ENCODE results near the gene CLINT1. TPM values are rescaled to one million over a fixed set of nuclear protein-coding genes. Genes with fewer than 3 reads are reported as not detected.
"Not testable (repeated sequence)": the region's sequence is repeated elsewhere in the genome, so short reads cannot be mapped to it uniquely, and the experiment has no call there.

CLINT1 gene
- total RNA-seq, 1 experiment from 2014 or later, result 35.6 TPM

DNA sequence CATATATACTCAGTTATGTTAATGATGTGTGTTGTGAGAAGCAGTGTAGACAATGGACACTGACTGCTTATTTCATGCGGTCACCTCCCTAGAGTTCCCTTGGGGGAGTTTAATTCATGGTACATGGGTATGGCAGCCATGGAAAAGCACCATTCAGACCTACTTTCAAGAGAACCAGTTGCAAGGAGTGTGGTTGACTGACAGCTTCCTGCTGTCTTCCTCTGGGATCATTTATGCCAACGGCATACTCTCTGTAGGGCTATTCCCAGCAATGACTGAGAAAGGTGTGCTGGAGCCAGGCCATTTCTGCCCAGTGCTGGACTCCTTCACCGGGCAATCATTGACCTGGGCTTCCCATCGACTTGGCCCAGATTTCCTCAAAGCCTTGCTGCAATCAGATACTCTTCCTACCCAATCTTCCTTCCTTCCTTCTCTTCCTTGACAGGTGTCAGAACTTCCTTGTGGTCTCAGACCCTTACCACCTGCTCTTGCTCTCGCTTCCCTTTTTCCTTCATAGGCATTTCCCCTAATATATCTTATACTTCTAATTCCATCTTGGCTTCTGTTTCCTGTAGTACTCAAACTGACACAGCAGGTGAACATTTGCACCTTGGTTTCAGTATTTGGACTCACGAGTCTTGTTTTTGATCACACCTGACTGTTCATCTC is 3.4 kb upstream of the CLINT1 start:
- DNase-seq (ENCODE audit: low read depth), result no peak

DNA sequence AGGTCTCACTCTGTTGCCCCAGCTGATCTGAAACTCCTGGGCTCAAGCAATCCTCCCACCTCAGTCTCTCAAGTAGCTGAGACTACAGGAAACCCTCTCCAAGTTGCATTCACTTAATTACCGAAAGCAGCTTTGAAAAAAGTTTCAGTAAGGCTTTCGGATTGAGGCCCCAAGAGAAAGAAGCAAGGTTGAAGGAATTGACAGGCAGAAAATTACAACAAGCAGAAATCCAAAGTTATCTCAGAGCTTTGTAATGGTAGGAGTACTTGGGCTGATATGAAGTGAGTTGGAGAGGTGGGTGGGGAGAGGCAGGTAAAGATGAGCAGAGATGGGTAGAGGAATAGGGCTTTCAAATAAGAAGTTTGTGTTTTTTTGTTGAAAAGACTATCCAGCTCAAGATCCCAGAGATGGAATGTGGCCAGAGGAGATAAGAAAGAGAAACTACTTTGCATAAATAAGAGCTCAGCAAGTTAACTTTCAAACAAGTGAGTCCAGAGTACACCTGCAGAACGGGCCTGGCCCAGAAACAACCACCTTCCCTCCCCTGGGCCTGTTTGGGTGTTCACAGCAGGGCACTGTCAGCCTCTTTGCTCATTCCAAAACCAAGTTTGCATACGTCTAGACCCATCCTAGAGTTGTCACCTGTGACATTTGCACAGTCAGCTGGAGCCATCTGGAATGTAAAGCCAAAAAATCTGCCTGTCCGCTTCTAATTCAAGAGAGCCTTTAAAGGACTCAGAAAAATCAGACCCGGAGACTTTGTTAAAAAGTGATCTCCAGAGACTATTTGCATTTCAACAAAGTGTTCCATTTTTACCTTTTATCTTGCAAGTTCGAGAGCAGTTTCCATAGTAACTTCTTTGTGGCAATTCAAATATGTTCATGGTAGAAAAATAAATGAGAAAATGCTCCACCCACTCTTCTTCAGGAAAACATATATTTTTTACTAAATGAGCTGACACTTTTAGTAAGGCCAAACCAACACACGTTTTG is 2.2 kb upstream of the CLINT1 start:
- no peak for DNase-seq (ENCODE audit: low read depth)

DNA sequence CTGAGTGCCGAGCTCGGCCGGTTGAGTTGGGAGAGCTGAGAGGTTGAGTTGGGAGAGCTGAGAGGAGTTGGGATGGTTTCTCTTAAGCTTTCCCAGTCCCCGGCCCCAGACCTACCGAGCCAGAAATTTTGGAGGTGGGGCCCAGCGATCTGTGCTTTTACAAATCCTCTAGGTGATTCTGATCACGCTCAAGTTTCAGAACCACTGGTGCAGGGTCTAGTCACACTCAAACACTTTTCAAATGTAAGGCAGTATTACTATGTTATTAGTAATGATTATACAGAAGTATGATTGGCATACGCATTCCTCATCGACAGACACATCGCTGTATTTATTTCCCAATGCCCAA is 256 bp upstream of the CLINT1 start:
- no peak for DNase-seq (ENCODE audit: low read depth)

DNA sequence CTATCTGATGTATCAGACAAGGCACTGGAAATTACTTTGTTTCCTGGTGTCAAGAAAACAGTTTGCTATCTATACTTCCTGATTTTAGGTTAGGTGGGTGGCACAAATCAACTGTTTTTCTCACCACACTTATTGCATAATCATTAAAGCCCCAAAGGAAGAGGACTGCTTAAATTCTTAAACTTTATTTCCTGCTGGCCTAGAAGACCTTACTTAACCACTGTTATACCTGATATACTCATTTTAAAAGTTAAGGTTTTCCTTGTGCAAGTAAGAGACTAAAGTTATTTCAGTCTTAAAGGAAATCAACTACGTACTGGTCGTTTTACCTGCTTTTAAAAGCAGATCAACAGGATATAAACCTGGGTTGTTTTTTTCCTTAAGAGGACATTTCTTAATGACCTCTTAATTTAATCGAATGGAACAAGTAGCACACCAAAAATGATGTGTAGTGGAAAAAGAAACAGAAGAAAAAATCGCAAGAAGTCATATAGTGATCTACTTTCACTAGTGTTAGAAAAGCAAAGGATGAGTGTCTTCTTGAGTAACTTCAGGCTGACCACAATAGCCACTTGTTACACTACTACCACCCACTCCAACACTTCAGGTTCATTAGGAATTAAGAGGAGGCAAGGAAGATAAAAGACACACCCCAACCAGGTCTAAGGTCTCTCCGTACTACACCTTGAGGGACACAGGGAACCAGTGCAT is 974 bp downstream of the CLINT1 start:
- peak; percentile 31 for DNase-seq (ENCODE audit: low read depth)

DNA sequence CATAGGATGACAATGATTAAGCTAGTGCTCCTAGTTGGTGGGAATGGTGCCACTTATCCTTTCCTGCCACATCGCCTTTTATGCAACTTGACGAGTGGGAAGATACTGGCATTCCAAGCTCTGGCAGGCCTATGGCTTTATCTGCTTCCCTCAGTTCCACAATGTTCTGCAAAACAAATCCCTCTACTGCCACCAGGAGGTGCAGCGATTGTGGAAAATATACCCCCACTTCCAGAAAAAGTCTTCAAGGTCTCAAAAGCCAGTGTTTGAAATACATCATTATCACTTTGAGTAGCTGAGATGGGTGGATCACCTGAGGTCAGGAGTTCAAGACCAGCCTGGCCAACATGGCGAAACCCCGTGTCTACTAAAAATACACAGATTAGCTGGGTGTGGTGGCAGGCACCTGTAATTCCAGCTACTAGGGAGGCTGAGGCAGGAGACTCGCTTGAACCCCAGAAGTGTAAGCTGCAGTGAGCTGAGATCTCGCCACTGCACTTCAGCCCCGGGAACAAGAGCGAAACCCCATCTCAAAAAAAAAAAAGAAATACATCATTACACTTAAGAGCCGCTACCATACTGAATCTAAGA is 3.4 kb downstream of the CLINT1 start:
- peak; percentile 62 for DNase-seq (ENCODE audit: low read depth)

DNA sequence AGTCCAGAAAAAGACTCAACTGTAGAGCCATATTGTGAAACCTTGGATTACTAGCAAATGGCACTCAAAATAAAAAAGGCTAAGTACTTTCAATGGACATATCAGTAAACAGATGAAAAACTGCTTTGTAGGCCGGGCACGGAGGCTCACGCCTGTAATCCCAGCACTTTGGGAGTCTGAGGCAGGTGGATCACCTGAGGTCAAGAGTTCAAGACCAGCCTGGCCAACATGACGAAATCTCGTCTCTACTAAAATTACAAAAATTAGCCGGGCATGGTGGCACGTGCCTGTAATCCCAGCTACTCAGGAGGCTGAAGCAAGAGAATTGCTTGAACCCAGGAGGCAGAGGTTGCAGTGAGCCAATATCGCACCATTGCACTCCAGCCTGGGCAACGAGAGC is 5.6 kb downstream of the CLINT1 start:
- DNase-seq (ENCODE audit: low read depth), result not testable (repeated sequence)

DNA sequence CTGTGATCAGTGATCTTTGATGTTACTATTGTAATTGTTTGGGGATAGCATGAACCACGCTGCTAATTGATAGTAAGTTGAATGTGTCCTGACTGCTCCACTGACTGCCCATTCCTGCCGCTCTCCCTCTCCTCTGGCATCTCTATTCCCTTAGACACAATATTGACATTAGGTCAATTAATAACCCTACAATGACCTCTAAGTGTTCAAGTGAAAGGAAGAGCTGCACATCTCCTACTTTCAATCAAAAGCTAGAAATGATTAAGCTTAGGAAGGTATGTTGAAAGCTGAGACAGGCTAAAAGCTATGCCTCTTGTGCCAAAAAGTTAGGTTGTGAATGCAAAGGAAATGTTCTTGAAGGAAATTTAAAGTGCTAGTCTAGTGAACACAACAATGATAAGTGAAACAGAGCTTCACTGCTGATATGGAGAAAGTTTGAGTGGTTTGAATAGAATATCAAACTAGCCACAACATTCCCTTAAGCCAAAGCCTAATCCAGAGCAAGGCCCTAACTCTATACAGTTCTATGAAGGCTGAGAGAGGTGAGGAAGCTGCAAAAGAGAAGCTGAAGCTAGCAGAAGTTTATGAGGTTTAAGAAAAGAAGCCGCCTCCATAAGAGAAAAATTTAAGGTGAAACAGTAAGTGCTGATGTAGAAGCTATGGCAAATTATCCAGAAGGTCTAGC is 12.9 kb downstream of the CLINT1 start:
- DNase-seq (ENCODE audit: low read depth), result no peak

DNA sequence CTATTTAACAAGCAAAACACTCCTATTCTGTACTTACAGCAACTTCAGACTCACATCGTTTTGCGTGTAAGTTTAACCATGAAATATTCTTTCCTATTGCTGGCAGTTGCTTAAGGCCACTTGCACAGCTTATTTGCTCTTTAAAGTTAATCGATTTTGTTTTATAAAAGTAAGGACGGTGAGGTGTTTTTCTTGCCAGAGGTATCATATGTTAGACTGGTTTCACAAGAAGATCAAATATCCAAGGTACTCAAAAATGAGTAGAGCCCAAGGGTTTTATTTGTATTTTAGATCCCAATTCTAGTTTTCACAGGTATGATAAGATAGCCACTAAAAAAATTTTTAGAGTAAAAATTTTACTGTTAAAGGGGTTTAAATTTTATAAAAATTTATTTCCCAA is 16.2 kb downstream of the CLINT1 start:
- DNase-seq (ENCODE audit: low read depth), result no peak

DNA sequence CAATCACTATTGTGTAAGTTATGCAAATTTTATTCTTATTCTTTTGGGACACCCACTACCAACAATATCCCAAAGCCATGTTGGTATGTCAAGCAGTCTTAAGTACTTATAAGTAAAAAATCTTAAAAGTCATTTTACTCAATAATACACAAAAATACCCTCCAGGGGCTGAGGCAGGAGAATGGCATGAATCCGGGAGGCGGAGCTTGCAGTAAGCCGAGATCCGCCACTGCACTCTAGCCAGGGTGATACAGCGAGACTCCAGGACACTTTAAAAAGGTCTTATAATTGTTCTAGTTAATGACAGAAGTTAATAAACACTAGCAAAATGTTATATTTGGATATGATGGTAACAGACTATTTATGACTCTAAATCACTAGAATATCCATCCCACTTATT is 16.8 kb downstream of the CLINT1 start:
- no peak for DNase-seq (ENCODE audit: low read depth)

DNA sequence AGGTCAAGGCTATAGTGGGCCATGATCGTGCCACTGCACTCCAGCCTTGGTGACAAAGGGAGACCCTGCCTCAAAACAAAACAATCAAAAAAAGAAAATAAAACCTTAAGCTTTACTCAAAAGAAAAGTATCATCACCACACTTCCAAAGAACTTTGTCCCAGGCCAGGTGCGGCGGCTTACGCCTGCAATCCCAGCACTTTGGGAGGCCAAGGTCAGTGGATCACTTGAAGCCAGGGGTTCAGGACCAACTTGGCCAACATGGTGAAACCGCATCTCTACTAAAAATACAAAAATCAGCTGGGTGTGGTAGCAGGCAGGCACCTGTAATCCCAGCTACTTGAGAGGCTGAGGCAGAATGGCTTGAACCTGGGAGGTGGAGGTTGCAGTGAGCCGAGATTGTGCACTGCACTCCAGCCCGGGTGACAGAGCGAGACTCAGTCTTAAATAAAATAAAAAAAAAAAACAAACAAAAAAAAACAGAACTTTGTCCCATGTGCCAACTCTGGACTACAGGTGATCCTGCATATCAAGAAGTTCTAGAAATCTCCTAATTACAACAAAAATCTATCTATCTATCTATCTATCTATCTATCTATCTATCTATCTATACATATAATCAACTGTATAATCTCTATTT is 19.7 kb downstream of the CLINT1 start:
- no peak for DNase-seq (ENCODE audit: low read depth)

DNA sequence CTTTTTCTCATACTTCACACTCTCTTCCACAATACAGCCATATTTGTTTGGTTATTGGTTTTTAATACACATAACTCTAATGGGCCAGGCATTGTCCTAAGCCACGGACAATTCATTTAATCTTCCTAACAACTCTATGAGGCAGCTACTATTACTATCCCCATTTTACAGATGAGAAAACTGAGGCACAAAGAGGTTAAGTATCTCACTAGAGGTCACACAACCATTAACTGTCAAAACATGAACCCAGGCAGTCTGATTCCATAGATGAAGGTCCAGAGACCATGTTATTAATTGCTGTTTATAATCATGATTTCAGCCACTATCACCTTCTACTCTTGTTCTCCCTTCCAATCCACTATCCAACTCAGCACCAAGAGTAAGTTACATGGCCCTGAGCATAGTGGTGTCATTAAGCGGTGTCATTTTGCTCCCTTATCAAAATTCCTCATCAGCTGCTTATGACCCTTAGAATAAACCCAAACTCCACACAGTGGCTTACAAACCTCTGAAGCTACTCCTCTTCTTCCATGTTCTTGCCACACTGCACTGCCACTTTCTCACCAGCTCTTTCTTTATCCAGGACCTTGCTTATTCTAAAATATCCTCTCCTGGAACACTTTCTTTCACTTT is 22.7 kb downstream of the CLINT1 start:
- DNase-seq (ENCODE audit: low read depth), result no peak

DNA sequence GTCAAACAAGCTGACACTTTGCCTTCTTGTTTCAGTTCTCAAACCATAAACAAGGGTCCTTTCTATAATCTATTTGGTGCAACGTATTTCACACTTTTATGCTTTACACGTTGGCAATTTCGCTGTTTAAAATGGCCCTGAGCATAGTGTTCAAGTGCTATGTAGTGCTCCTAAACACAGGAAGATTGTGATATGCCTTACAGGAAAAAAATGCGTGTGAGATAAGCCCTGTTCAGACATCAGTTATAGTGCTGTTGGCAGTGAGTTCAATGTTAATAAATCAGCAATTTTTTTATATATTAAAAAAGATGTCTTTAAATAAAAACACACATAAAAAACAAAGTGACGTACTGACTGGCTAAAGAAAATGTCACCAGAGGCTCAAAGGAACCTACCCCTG is 23.9 kb downstream of the CLINT1 start:
- DNase-seq (ENCODE audit: low read depth), result no peak

DNA sequence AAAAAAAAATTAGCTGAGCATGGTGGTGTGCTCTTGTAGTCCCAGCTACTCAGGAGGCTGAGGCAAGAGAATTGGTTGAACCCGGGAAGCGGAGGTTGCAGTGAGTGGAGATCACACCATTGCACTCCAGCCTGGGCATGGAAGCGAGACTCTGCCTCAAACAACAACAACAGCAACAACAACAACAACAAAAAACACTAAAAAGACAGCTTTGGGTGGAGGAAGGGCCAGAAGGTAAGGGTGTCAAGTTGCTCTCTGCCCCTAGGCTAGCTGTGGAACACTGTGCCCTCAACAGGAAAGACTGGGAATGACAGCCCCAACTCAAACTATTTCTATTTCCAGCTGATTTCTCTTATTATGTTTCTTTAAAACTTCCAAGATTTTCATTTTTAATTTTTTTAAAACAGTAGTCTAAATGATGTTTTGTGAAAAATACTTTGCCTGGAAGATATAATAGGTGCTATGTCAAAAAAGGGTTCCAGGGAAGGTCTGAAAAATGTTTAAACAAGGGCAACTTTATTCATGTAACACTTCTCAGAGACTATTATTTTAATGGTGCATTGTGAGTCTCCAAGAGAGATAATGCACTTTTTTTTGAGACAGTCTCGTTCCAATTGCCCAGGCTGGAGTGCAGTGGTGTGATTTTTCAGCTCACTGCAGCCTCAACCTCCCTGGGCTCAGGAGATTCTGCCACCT is 29.9 kb downstream of the CLINT1 start:
- no peak for DNase-seq (ENCODE audit: low read depth)

DNA sequence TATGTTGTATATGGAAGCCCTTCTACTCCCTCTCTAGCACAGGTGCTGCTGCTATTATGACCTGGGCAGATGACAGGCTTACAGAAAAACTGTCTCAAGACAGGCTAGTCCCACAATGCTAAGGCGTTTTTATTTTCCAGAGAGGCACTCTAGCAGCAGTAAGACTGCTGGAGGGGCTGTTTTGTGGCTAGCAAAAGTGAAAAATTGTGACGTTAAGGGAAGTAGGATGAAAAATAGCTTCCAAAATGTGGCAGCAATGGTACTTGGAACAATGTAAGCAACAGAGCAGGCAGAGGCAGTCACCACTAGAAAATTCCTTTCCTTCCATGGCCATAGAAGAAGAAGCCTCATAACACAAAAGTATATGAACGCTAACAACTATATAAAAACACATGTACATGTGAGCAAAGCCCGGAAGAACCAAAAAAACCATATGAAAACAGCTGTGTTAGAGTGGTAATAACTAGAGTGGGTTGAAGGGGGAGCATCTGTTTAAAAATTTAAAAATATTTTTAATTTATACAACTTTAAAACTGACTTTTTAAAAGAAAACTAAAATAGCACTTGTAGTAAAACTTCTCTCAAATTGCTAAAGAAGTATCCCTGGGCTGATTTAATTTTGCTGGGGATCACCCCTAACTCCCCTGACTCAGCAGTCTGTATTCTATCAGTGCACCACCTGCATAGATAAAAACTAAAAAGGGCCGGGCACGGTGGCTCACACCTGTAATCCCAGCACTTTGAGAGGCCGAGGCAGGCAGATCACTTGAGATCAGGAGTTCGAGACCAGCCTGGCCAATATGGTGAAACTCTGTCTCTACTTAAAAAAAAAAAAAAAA is 30.6 kb downstream of the CLINT1 start:
- no peak for DNase-seq (ENCODE audit: low read depth)

DNA sequence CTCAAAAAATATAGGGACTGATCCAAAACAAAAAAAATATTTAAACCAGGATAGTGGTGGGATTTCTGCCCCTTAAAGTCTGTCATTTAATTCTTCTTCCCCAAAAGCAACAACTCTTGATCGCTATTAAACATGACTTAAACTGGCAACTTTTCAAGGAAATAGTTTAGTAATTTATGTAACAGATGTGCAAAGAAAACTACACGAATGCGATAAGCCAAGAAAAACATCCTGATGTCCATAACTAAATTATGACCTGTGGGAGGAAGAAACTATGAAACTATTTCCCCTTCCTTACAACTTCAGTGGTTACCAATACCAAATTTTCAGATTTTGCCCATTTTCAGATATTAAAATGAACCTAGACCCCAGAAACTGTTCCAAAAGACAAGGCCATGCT is 31.5 kb downstream of the CLINT1 start:
- no peak for DNase-seq (ENCODE audit: low read depth)

DNA sequence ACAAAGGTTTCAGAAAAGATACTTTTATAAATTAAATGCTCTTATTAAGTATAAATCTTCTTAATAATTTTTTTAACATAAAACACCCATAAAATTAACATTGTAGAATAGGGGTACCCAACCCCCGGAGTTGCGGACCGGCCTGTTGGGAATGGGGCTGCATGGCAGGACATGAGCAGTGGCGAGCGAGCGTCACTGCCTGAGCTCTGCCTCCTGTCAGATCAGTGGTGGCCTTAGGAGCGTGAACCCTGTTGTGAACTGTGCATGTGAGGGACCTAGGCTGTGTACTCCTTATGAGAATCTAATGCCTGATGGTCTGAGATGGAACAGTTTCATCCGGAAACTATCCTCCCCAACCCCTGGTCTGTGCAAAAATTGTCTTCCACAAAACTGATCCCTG is 35.3 kb downstream of the CLINT1 start:
- DNase-seq (ENCODE audit: low read depth), result no peak

DNA sequence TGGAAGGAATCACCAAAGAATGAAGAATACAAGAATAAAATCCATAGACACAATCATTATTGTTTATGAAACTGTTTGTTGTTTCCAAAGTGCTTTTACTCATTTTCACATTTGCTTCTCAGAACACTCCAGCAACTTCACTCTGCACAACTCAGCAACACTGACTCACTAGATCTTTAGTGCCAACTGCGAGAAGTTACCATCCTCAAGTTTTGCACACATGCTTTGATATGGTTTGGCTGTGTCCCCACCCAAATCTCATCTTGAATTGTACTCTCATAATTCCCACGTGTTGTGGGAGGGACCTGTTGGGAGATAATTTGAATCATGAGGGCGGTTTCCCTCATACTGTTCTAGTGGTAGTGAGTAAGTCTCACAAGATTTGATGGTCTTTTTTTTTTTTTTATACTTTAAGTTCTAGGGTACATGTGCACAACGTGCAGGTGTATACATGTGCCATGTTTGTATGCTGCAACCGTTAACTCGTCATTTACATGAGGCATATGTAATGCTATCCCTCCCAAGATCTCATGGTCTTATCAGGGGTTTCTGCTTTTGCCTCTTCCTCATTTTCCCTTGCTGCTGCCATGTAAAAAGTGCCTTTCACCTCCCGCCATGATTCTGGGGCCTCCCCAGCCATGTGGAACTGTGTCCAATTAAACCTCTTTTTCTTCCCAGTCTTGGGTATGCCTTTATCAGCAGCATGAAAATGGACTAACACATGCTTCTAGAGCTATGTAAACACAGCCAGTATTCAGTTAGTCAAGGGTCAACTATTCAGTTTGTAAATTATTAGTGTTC is 36.9 kb downstream of the CLINT1 start:
- no peak for DNase-seq (ENCODE audit: low read depth)

DNA sequence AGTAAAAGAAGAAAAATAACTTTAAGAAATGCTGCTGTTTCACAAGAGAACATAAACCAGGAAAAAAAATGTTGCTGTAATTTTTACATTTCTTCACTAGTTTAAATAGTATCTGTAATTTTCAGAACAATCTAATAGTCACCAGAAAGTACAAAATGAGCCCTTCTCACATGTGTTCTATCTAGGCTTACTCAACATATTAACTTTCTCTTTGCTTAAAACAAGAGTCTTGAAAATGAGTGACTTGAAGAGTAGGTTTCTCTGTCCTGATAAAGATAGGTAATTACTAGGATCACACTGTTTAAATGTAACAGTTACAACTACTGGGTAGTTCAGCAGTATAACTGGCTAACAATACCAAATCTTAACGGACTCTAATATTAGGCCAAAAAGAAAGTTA is 37.5 kb downstream of the CLINT1 start:
- no peak for DNase-seq (ENCODE audit: low read depth)
